ENCODE data around the gene TEX22.

Gene TEX22

DNA sequence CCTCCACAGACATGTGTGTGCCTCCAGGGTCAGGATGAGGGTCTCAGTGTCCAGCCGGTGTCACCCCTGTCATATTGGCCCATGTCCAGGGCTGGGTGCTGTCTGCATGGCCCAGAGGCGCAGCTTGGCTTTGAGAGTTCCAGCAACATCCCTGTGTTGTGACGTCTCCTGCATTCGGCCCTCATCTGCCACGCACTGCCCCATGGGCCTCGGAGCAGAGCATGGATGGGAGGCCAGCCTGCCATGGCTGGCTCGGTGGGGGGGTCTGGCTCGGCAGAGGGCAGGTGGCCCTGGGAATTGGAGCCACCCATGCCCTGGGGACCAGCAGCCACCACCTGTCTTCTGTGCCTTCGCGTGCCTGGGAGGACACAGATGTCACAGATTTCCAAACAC lies 10.8 kb upstream of the TEX22 start:
- Mint-ChIP-seq H3K4me3 (no peak overlapping the region), H3K4me1 (peaks cover 15% of the 10 kb centered on the region), H3K27ac (no peak overlapping the region), H3K27me3 (no peaks in the 10 kb centered on the region), H3K9me3 (no peaks in the 10 kb centered on the region)
- no peak for ATAC-seq
- DNase-seq: no peak

GRCh38 chr14:105388110-105388951 lies 10.0 kb upstream of the TEX22 start:
- DNase-seq (no peak), ATAC-seq (no peak)
- H3K4me3 Mint-ChIP-seq: no peak overlapping the region
- peaks cover 15% of the 10 kb centered on the region for H3K4me1 Mint-ChIP-seq
- H3K27me3 Mint-ChIP-seq: no peaks in the 10 kb centered on the region
- no peak overlapping the region for H3K27ac Mint-ChIP-seq
- H3K9me3 Mint-ChIP-seq: no peaks in the 10 kb centered on the region

- Mint-ChIP-seq H3K27me3 (no peaks in the 10 kb centered on the region), H3K4me3 (no peak overlapping the region), H3K27ac (no peak overlapping the region), H3K9me3 (no peaks in the 10 kb centered on the region), H3K4me1 (peaks cover 15% of the 10 kb centered on the region)
- ATAC-seq (no peak), DNase-seq (no peak)
Observed at GRCh38 chr14:105388976-105389375, 9.4 kb upstream of the TEX22 start.

DNA sequence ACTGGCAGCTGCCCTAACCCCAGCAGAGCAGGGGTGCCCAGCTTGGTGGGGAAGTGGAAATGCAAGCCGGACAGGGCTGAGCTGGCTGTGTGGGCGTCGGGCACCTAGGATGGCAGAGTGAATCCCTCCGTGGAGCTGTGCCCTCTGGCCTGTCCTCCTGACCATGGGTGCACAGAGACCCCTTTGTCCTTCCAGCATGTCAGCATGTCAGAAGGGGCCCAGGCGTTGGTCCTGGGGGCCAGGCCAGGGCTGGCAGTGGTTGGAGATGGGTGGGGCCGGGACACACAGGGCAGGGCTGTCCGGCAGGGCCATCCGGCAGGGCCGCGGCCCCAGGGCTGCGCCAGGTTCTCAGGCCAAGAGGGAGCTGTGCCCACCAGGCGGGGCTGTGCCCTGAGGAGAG lies 8.8 kb upstream of the TEX22 start:
- DNase-seq (no peak), ATAC-seq (no peak)
- peaks cover 15% of the 10 kb centered on the region for H3K4me1 Mint-ChIP-seq
- no peak overlapping the region for H3K27ac Mint-ChIP-seq
- no peaks in the 10 kb centered on the region for H3K27me3 Mint-ChIP-seq
- H3K9me3 Mint-ChIP-seq: no peaks in the 10 kb centered on the region
- no peak overlapping the region for H3K4me3 Mint-ChIP-seq

- no peaks in the 10 kb centered on the region for H3K9me3 Mint-ChIP-seq
- DNase-seq: no peak
Observed at GRCh38 chr14:105389976-105390848, 8.1 kb upstream of the TEX22 start.

GRCh38 chr14:105390849-105391500 lies 7.4 kb upstream of the TEX22 start:
- DNase-seq: no peak
- no peaks in the 10 kb centered on the region for H3K9me3 Mint-ChIP-seq
- no peak for ATAC-seq
- no peak overlapping the region for H3K27ac Mint-ChIP-seq
- H3K4me3 Mint-ChIP-seq: no peak overlapping the region
- H3K27me3 Mint-ChIP-seq: no peaks in the 10 kb centered on the region
- peaks cover 15% of the 10 kb centered on the region for H3K4me1 Mint-ChIP-seq

More at GRCh38 chr14:105389976-105390848, 8.1 kb upstream of the TEX22 start:
- no peak overlapping the region for H3K27ac Mint-ChIP-seq
- H3K4me3 Mint-ChIP-seq: no peak overlapping the region
- no peaks in the 10 kb centered on the region for H3K27me3 Mint-ChIP-seq
- no peak for ATAC-seq
- H3K4me1 Mint-ChIP-seq: peaks cover 15% of the 10 kb centered on the region

GRCh38 chr14:105391541-105391940 lies 6.8 kb upstream of the TEX22 start:
- Mint-ChIP-seq H3K27ac (no peak overlapping the region), H3K27me3 (no peaks in the 10 kb centered on the region), H3K9me3 (no peaks in the 10 kb centered on the region), H3K4me3 (no peak overlapping the region), H3K4me1 (peaks cover 15% of the 10 kb centered on the region)
- DNase-seq: no peak
- peak; percentile 4 for ATAC-seq

GRCh38 chr14:105392131-105393090 lies 5.9 kb upstream of the TEX22 start:
- H3K4me1 Mint-ChIP-seq: peaks cover 15% of the 10 kb centered on the region
- ATAC-seq: no peak

DNA sequence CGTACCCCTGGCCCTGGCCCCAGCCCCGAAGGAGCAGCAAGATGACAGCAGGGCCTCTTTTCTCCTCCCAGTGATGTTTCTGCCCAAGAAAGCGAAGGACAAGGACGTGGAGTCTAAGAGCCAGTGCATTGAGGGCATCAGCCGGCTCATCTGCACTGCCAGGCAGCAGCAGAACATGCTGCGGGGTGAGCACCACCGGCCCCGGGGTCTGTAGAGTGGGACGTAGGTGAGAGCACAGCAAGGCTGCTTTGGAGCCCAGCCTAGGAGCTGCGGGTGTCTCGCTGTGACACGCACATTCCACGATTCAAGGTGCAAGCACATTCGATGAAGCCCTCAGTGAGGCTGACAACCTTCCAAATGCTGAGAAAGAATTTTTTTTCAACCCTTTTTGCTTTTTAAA lies 5.2 kb upstream of the TEX22 start:
- H3K4me1 Mint-ChIP-seq: peaks cover 21% of the 10 kb centered on the region
- no peak for DNase-seq
- no peaks in the 10 kb centered on the region for H3K9me3 Mint-ChIP-seq
- H3K4me3 Mint-ChIP-seq: no peak overlapping the region
- H3K27ac Mint-ChIP-seq: no peak overlapping the region
- no peaks in the 10 kb centered on the region for H3K27me3 Mint-ChIP-seq
- no peak for ATAC-seq

More at GRCh38 chr14:105392131-105393090, 5.9 kb upstream of the TEX22 start:
- no peak for DNase-seq
- Mint-ChIP-seq H3K27ac (no peak overlapping the region), H3K27me3 (no peaks in the 10 kb centered on the region), H3K9me3 (no peaks in the 10 kb centered on the region), H3K4me3 (no peak overlapping the region)

DNA sequence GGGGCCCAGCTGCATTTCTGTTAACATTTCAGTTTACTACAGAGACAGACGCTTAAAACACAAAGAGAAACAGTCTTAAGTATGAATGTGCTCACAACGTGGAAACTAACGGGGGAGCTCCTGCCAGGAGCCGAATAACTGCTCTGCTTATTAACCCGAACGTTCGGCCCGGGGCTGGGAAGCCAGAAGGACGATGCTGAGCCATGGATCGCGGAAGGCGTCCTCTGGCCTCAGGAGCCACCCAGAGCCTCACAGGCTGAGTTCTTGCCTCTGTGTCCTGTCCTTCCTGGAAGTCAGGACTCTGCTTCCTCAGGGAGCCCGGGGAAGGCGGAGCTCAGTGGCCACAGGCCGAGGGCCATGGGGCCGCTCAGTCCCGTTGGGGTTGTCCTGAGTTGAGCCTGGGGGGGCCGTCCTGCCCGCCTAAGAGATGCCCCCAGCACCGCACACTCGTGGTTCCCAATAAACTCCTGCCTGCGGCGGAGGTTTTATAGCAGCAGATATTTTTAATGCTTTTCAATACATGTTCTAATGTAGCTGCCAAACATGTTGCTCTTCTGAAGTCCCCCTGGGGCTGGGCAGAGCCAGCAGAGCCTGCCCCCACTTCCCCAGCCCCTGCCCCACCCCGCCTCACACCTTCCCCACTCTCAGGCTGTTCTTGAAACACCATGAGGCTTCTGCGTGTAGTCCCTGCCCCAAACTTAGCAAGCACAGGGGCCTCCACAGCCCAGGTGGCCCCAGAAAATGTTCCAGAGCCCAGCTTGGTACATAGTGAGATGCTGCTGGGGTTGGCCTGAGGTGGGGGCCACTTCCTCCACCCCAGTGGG lies 3.4 kb upstream of the TEX22 start:
- Mint-ChIP-seq H3K9me3 (no peaks in the 10 kb centered on the region), H3K4me1 (peaks cover 27% of the 10 kb centered on the region), H3K27ac (peak overlapping the region in 1 of 2 donors; percentile 80), H3K4me3 (no peak overlapping the region), H3K27me3 (no peaks in the 10 kb centered on the region)
- no peak for DNase-seq
- no peak for ATAC-seq

DNA sequence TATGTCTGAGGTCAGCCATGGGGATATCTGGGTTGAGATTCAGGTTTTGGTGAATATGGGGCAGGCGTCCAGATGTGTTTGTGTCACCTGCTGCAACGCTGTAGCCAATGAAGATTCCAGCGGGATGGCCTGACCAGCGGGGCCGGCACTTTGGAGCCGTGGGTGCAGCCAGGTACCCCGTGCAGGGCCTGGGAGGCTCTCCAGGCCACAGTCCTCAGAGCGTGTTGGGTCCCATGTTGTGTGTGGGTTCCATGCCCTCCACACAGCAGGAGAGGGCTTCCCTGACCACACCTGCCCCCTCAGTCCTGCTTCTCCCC lies 2.8 kb upstream of the TEX22 start:
- Mint-ChIP-seq H3K4me3 (no peak overlapping the region), H3K9me3 (peaks cover 3 to 6% of the 10 kb centered on the region in 2 donors), H3K4me1 (peaks cover 27% of the 10 kb centered on the region), H3K27me3 (no peaks in the 10 kb centered on the region), H3K27ac (peak overlapping the region in 1 of 2 donors; percentile 80)
- ATAC-seq: no peak
- no peak for DNase-seq

DNA sequence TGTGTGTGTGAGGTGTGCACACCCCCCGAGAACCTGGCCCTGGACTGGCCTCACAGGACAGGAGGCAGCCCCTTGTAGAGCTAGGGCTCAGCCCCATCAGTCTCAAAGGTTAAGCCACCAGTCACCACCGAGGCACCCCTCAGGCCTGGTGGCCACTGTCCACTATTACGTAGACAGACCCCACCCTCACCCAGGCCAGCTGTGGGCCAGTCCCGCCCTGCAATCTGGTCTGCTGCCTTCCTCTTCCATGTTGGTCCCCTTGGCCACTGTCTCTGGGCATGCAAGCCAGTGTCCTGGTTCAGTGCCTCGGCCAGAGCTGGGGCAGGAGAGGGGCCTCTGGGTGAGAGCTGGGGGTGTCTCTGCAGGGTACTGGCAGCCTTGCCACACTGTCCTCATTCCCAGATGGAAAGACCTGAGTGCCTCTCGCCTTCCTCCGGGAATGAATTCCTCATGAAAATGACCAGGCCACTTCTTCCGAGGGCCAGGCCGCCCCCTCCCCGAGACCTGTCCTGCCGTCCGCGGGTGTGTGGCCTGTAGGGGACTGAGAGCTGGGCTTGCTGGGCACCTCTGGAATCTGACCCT lies 897 bp upstream of the TEX22 start:
- Mint-ChIP-seq H3K27ac (peak overlapping the region; percentile 96 to 98), H3K4me3 (peak overlapping the region; percentile 95 to 99), H3K27me3 (no peaks in the 10 kb centered on the region), H3K4me1 (peaks cover 31% of the 10 kb centered on the region), H3K9me3 (peaks cover 8 to 13% of the 10 kb centered on the region in 2 donors)
- no peak for DNase-seq
- peak; percentile 1 for ATAC-seq

DNA sequence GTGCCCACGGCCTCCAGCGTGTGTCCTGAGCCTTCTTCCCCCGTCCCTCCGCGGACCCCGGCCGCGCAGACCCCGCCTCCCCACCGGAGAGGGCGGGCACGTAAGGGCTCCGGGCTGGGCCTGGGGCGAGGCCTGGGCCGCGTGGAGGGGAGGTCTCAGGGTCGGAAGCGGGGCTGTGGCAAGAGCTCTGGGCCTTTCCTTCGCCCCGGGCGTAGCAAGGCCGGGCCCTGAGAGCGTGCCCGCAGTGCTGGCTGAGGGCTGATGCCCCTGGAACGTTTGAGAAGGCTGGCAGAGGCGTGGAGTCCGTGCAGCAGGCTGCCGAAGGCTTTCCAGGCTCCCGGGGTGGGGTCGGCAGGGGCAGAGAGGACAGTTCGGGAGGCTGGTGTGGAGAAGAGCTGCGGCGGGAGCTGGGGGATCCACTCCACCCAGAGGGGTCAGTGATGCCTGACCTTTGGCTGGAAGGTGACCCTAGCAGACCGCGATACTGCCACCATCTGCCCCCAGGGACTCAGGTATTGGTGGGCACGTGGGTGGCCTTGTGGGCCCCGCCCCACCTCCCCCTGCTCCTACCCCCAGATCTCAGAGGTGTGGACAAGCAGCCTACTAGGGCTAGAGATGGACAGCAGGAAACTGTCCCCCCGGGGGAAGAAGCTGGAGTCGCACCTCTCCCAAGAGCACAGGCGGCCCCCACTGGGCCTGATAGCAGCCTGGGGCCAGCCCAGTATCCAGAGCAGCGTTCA lies 558 bp downstream of the TEX22 start:
- Mint-ChIP-seq H3K4me3 (peak overlapping the region; percentile 95 to 99), H3K9me3 (peaks cover 8 to 13% of the 10 kb centered on the region in 2 donors), H3K27me3 (no peaks in the 10 kb centered on the region), H3K27ac (peak overlapping the region; percentile 96 to 99), H3K4me1 (peaks cover 33% of the 10 kb centered on the region)
- DNase-seq: no peak
- ATAC-seq: peak; percentile 68

Data from stimulated activated naive CD8-positive, alpha-beta T cell treated with anti-CD3 and anti-CD28 coated beads, Interleukin-15, amount 100 ng/mL, for 72 hours (primary cell).